ENCODE results near the gene DESI1.
A peak's percentile ranks its signal among the peaks of the same experiment; 100 is the strongest.
"Not testable (repeated sequence)": the region's sequence is repeated elsewhere in the genome, so short reads cannot be mapped to it uniquely, and the experiment has no call there.

Gene DESI1

DNA sequence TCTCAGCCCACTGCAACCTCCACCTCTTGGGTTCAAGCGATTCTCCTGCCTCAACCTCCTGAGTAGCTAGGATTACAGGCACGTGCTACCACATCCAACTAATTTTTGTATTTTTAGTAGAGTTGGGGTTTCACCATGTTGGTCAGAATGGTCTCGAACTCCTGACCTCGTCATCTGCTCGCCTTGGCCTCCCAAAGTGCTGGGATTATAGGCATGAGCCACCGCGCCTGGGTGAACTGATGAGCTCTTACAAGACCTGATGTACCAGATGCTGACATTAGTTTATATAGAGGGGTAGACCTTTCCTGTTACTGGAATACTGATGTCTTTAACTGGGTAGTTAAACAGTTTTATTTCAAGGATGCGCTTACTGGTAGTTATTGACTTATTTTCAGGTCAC, 13.8 kb upstream of the DESI1 start:
- not testable (repeated sequence) for DNase-seq (ENCODE audit: low read depth in 2 of 2)

DNA sequence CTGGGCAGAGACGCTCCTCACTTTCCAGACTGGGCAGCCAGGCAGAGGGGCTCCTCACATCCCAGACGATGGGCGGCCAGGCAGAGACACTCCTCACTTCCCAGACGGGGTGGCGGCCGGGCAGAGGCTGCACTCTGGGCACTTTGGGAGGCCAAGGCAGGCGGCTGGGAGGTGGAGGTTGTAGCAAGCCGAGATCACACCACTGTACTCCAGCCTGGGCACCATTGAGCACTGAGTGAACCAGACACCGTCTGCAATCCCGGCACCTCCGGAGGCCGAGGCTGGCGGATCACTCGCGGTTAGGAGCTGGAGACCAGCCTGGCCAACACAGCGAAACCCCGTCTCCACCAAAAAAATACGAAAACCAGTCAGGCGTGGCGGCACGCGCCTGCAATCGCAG, 10.8 kb upstream of the DESI1 start:
- DNase-seq (ENCODE audit: low read depth in 2 of 2), result not testable (repeated sequence)

DNA sequence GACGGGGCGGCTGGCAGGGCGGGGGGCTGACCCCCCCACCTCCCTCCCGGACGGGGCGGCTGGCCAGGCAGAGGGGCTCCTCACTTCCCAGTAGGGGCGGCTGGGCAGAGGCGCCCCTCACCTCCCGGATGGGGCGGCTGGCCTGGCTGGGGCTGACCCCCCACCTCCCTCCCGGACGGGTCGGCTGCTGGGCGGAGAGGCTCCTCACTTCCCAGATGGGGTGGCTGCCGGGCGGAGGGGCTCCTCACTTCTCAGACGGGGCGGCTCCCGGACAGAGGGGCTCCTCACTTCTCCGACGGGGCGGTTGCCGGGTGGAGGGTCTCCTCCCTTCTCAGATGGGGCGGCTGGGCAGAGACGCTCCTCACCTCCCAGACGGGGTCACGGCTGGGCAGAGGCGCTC, 10.3 kb upstream of the DESI1 start:
- DNase-seq (ENCODE audit: low read depth in 2 of 2), result not testable (repeated sequence)

DNA sequence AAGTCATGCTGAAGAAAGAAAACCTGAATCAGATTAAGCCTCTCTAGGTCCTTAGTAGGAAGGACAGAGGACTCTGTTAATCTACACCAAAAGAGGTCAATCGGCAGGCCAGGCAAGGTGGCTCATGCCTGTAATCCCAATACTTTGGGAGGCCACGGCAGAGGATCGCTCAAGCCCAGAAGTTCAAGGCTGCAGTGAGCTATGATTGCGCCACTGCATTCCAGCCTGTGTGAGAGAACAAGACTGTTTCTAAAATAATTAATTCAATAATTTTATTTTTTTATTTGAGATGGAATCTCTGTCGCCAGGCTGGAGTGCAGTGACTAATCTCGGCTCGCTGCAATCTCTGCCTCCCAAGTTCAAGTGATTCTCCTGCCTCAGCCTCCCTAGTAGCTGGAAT, 4.7 kb upstream of the DESI1 start:
- no peak for DNase-seq (ENCODE audit: low read depth in 2 of 2)

DNA sequence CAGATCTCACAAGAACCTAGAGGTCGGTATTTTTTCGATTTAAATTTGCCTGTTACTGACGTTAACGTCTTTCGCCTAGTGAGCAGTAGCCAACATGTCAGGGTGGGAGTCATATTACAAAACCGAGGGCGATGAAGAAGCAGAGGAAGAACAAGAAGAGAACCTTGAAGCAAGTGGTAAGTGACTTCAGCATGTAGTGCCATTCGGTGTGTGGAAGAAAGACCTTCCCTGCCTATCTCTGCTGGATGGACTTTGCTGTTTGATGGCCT, 1.0 kb upstream of the DESI1 start:
- DNase-seq (ENCODE audit: low read depth in 2 of 2), result no peak

DNA sequence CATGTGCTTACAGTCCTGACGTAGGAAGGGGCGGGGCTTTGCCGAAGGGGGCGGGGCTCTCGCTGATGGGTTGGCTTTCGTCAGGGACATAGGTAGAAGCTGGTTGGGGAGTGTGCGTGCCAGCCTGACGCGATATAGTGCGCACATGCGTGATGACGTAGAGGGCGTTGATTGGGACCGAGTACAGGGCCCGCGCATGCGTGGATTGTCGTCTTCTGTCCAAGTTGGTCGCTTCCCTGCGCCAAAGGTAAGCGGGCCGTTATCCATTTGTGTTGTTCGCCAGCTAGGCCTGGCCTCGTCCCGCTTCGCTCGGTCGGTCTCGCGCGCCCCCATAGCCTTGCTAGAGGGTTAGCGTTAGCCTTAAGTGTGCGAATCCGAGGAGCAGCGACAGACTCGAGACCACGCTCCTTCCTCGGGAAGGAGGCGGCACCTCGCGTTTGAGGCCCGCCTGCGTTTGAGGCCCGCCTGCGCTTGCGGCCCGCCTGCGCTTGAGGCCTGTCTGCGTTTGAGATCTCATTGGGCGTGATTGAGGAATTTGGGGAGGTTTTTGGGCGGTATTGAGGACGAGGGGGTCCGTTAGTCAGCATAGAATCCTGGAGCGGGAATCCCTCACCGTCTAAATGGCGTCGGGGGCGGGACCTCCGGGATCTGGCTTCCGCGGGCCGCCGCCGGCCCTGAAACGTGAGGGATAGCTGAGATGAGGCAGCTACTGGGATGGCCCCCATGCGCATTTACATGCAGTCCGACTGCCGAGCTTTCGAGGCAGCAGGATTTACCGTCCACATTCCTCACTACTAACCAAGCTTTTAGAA, 462 bp upstream of the DESI1 start, which contains the start of gene XRCC6:
Gene XRCC6, plus strand, starts transcription at position 197 of the 812 bp plus-strand sequence. CDS start 710 bp downstream, outside the sequence.
- DNase-seq (ENCODE audit: low read depth in 2 of 2), result peak; percentile 100

DNA sequence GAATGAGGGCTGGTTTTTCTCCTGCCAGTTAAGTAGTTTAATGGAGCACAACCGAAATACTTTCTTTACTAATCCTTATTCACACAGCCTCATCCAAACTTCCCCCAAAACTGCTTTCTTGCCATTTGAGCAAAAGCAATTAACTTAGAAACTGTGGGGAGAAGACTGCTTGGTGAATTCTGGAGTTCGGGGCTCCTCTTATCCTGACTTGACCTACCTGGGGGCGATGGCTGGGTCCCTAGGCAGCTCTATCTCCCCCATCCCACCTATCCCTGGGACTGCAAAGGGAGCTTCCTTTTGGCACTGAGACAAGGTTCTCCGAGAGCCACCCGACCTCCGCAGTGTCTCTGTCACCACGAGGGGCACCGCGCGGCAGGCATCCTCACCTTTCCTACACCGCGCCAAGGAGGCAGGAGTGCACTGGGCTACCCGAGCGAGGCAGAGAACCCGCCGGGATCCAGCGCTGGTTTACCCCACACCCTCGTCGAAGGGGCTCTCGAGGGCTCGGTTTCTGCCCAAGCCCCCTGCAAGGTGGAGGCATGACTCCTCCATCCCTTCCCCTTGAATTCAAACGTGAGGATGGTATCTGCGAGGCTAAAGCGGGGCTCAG, 759 bp downstream of the DESI1 start:
- DNase-seq (ENCODE audit: low read depth in 2 of 2), result peak; percentile 12 to 33

DNA sequence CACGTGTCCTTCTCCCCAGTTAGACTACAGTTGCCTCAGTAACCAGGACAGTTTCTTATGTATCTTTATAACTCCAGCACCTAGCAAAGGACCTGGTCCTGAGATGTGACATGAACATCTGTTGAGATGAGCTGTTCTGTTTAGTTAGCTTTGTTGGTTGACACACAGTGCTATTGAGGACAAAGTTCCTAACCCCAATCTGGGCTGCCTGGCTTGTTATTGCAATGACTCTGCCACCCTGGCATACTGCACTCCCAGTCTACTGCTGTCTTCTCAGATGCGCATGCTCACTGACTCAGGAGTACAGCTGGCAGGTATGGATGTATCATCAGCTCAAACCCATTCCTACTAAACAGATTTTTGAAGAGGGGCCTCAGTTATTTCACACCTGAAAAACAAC, 7.4 kb downstream of the DESI1 start:
- DNase-seq (ENCODE audit: low read depth in 2 of 2), result no peak

DNA sequence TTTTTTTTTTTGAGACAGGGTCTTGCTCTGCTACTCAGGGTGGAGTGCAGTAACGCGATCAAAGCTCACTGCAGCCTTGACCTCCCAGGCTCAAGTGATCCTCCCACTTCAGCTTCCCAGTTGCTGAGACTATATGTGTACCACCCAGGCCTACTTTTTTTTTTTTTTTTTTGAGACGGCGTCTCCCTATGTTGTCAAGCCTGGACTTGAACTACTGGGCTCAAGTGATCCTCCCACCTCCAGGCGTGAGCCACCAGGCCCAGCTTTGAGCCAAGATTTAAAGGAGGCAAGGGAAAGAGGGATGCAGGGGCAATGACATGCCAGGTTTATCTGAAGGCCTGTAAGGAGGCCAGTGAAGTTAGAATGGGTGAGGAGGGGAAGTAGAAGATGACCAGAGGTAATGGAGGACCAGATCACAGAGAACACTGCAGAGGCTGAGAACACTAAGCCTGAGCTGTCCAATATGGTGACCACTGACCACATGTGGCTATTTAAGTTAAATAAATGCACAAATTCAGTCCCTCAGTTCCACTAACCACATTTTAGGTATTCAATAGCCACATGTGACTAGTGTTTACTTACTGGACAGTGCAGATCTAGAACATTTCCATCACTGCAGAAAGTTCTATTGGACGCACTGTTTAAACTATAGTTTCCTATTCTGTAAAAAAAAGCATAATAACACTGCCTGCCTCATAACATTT, 8.1 kb downstream of the DESI1 start:
- DNase-seq (ENCODE audit: low read depth in 2 of 2), result no peak

DNA sequence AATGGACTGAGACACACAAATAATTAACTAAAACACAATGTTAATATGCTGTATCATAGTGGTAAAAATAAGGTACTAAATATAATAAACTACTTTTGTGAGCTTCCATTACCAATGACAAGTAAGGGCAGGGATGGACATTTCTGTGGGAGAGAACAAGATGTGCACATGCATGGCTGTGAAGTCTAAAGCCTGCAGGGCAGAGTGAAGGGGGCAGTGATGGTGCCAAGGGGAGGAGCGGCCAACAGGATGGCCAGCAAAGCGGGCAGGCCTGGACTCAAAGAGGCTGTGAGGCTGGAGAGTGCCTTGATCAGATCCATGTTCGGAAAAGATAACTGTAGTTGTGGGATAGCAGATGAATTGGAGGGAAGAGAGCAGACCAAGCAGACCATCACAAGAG, 12.5 kb downstream of the DESI1 start:
- DNase-seq (ENCODE audit: low read depth in 2 of 2), result no peak

DNA sequence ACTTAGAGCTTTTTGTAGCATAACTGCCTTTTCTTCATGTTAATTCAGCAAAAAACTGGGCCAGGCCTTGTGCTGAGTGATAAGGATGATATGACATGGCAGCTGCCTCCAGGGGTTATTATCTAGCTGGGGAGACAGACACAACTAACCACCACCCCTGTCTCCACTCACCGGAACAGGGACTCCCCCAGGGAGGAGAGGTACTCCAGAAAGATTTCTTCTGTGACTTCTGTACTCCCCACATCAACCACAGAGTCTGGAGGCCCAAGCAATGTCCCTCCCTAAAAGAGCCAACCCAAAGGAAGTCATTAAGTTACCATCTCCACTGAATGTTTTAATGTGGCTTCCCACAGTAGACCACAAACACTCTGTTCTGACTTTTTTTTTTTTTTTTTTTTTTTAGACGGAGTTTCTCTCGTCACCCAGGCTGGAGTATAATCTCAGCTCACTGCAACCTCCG, 16.9 kb downstream of the DESI1 start:
- DNase-seq (ENCODE audit: low read depth in 2 of 2), result peak in 1 of 2 experiments; percentile 53

DNA sequence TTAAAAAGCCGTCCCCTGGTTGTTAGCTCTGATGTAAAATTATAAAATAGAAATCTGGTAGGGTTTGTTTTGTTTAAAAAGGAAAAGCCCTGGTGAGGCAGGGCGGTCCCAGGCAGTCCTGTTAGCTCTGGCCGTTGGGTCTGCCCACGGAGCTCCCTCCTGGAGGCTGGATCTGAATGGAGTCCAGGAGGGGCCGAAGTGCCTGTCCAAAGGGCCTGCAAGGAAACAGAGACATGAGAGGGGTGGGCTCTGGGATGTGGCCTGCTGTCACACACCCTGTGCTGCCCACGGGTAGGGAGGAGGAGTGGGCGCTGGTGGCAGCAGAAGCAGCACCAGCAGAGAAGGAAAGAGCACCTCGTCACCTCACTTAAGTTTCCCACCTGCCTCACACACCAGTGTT, 19.9 kb downstream of the DESI1 start:
- no peak for DNase-seq (ENCODE audit: low read depth in 2 of 2)

DNA sequence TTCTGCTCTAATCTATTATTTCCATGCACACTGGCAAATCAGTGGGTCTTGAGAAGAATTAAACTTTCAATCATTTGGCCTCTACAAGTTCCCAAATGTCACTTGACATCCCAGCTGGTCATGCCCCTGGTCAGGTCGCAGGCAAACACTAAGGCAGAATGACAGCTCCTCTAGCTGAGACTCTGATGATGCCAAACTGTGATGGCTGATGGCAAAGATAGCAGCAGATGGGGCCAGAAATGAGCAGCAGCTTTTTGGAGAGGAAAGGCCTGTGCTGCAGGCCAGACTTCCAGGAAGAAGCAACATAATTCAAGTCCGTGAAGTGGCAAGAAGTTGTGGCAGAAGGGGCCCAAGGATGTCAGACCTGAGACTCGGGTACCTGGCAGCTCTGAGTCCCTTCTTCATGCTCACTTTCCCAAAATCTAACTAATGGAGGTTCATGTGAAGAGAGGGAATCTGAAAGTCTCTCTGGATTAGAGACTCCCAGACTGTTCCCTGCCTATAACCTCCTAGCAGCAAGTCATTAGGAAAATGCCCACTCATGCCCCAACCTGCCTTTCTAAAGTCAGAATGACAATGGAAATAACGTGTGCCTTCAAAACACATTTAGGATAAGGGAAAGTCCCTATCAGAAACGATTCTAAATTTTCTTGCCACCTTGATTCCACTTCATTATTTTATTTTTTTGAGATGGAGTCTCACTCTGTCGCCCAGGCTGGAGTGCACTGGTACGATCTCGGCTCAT, 21.8 kb downstream of the DESI1 start:
- no peak for DNase-seq (ENCODE audit: low read depth in 2 of 2)

DNA sequence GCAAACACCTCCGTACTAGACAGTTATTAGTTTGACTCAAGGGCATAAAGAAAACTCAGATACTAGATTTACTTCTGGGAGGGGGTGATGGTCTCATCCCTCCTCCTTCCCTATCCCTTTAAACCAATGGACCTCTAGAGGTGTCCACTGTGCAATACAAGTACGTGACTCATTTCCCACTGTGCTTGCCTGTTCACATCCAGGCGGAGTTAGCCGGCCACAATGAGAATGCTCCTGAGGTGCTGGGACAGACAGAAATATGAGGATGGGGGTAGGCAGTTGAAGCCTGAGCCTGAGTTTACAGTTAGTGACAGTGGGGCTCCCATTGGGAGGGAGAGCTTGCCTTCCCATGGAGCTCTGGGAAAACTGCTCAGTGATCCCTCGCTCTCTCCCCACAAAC, 22.8 kb downstream of the DESI1 start:
- DNase-seq (ENCODE audit: low read depth in 2 of 2), result no peak

DNA sequence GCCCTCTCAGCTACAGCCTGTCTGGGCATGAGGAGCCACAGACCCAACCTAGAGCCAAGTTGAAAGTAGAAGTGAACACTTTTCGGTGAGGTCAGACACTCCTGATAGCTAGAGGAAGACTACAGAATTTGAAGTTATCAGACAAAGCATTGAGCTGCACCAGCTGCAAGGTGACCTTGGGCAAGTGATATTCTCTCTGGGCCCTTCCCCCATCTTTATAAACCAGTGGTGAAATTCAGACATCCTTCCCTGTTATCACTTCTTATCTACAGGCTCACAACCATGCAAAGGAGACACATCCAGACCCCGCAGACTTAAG, 23.2 kb downstream of the DESI1 start:
- DNase-seq (ENCODE audit: low read depth in 2 of 2), result no peak

DNA sequence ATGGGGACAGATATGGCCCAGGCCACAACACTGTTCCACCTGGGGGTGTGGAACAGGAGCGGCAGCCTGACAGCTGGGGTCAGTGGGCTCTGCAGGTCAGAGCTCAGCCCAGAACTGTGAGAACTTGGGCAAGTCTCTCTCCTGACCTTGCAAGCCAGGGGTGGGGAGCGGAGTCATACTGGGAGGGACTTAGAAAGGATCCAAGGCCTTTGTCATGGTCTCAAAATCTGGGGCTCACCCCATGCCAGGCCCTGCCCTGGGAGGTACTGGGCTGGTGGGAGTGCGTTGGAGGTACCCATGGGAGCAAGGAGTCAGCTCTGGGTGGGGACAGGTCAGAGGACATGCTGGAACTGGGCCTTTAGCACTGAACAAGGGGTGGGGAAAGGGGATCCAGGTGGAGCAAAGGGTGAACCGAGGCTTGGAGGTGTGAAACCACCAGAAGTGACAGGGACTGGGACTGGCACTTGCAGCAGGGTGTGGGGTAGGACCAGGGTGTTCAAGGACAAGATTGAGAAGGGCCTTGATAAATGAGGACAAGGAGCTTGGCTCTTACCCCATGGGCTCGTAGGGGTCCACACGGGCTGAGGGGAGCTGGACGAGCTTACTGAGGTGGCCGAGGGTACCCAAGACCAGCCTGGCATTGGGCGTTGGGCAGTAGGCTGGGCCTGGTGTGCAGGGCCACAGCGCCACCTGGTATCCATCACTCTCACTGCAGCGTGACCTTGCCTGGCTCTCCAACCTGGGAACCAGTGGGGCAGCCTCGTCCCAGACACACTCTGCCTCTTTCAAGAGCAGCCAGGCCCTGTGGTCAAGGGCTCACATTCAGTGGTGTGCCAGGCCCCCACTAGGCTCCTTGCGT, 23.8 kb downstream of the DESI1 start:
- DNase-seq (ENCODE audit: low read depth in 2 of 2), result no peak

DNA sequence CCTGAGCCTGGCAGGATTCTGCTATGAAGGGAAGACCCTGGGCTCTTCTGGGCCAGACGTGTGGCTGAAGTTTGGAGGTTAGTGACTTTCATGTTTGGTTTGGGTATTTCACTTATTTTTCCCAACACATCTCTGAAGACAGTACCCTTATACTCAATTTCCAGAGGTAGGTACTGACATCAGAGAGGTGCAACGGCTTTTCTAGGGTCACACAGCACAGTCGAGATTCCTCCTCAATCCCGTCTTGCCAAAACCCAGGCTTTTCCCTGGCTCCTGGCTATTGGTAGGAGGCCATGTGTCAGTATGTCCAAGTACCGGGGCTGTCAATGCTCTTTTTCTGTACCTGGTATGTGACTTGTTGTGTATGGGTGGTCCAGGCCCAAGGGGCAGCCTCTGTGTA, 25.1 kb downstream of the DESI1 start:
- DNase-seq (ENCODE audit: low read depth in 2 of 2), result no peak

DNA sequence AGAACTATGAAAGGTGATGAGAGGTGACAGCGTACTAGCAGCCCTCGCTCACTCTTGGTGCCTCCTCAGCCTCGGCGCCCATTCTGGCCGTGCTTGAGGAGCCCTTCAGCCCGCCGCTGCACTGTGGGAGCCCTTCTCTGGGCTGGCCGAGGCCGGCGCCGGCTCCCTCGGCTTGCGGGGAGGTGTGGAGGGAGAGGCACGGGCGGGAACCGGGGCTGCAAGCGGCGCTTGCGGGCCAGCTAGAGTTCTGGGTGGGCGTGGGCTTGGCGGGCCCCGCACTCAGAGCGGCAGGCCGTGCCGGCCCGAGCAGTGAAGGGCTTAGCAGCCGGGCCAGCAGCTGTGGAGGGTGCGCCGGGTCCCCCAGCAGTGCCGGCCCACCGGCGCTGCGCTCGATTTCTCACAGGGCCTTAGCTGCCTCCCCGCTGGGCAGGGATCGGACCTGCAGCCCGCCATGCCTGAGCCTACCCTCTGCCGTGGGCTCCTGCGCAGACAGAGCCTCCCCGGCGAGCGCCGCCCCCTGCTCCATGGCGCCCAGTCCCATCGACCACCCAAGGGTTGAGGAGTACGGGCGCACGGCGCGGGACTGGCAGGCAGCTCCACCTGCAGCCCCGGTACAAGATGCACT, 27.4 kb downstream of the DESI1 start:
- DNase-seq (ENCODE audit: low read depth in 2 of 2), result not testable (repeated sequence)

DNA sequence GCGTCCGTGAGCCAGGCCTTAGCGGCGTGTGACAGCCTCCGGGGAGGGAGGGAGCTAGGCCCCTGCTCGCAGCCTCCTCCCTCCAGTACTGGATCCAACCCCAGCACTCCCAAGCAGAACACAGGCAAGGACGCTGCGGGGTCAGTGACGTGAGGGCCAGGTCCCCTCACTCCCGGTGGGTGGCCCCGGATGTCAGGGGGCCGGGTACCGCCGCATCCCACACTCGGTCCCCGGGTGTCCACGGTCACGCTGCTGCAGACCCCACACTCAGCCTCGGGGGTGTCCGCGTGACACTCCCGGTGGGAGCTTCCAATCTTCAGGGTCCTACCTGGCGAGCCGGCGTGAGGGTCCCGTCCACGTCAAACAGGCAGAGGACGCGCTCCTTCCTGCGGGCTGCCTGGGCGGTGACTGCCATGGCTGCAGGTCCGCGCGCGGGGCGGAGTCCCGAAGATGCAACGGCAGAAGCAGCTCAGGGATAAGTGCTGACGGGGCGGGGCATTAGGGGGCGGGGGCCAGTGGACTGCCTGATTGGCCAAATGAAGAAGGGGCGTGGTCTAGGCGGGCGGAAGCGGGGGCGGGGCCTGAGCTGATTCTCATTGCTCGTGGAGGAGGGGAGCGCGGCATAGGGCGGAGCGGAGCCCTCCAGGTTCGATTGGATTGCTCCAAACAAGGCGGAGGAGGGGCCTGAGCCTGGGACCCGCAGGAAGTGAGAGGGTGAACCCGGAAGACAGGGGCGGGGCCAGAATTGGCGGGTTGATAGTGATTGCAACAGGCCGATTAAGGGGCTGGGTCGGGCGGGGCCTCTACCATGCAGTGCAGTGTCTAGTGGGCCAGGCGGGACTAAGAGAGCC, 31.2 kb downstream of the DESI1 start, which contains the start of gene PMM1:
Gene PMM1, minus strand, starts transcription at position 450 of the 851 bp plus-strand sequence. Its CDS starts 35 bp downstream, at position 415.
- peak; percentile 100 for DNase-seq (ENCODE audit: low read depth in 2 of 2)

DNA sequence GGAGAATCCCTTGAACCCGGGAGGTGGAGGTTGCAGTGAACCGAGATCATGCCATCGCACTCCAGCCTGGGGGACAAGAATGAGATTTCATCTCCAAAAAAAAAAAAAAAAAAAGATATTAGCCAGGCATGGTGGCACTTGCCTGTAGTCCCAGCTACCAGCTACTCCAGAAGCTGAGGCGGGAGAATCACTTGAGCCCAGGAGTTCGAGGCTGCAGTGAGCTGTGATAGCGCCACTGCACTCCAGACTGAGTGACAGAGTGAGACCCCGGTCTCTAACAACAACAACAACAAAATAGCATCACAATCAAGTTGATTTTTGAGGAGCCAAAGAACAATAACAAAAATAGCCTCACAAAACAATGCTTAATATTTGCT, 33.5 kb downstream of the DESI1 start:
- no peak for DNase-seq (ENCODE audit: low read depth in 2 of 2)

Data from stimulated activated CD4-positive, alpha-beta T cell treated with anti-CD3 and anti-CD28 coated beads, Interleukin-12 subunit alpha, Interleukin-12 subunit beta, amount 100 ng/mL, for 24 hours (primary cell).